ENCODE measurements around the gene CAMKK1. TPM values are rescaled to one million over a fixed set of nuclear protein-coding genes. Genes with fewer than 3 reads are reported as not detected.
"Not testable (repeated sequence)": the region's sequence is repeated elsewhere in the genome, so short reads cannot be mapped to it uniquely, and the experiment has no call there.

The CAMKK1 gene
- total RNA-seq, 1 donor from 2014 or later = 6.1 TPM

GRCh38 chr17:3845621-3846436 lies 47.0 kb downstream of the CAMKK1 start, which contains the start of gene NCBP3:
Gene NCBP3 (minus strand): TSS chr17:3846246. CDS start chr17:3846223, 23 bp downstream.
- peak; percentile 90 for DNase-seq

GRCh38 chr17:3845291-3845620 lies 47.6 kb downstream of the CAMKK1 start:
- DNase-seq = no peak

- DNase-seq = not testable (repeated sequence)
These were observed 48.3 kb downstream of the CAMKK1 start for GRCh38 chr17:3844556-3844955.

- no peak for DNase-seq
These were observed 48.8 kb downstream of the CAMKK1 start for GRCh38 chr17:3843935-3844516.

- no peak for DNase-seq
These were observed 54.6 kb downstream of the CAMKK1 start for GRCh38 chr17:3838206-3838605.

- no peak for DNase-seq
These were observed 56.3 kb downstream of the CAMKK1 start for GRCh38 chr17:3836551-3836950.

- DNase-seq = no peak
These were observed 57.2 kb downstream of the CAMKK1 start for GRCh38 chr17:3835410-3836229.

- no peak for DNase-seq
These were observed 58.0 kb downstream of the CAMKK1 start for GRCh38 chr17:3834811-3835210.

GRCh38 chr17:3828852-3829232 lies 64.0 kb downstream of the CAMKK1 start:
- DNase-seq = no peak

GRCh38 chr17:3828151-3828851 lies 64.6 kb downstream of the CAMKK1 start:
- DNase-seq = no peak

- no peak for DNase-seq
These were observed 65.6 kb downstream of the CAMKK1 start for GRCh38 chr17:3827124-3827773.

GRCh38 chr17:3826191-3826590 lies 66.7 kb downstream of the CAMKK1 start:
- no peak for DNase-seq

- no peak for DNase-seq
These were observed 71.8 kb downstream of the CAMKK1 start for GRCh38 chr17:3821101-3821500.

GRCh38 chr17:3818786-3819185 lies 74.1 kb downstream of the CAMKK1 start:
- DNase-seq = no peak

GRCh38 chr17:3817851-3818605 lies 74.8 kb downstream of the CAMKK1 start:
- no peak for DNase-seq

GRCh38 chr17:3815925-3816324 lies 76.9 kb downstream of the CAMKK1 start:
- no peak for DNase-seq

- DNase-seq = no peak
These were observed 77.7 kb downstream of the CAMKK1 start for GRCh38 chr17:3815122-3815521.

GRCh38 chr17:3814361-3814760 lies 78.5 kb downstream of the CAMKK1 start:
- no peak for DNase-seq

GRCh38 chr17:3813171-3813570 lies 79.7 kb downstream of the CAMKK1 start:
- no peak for DNase-seq

GRCh38 chr17:3812771-3813170 lies 80.1 kb downstream of the CAMKK1 start:
- no peak for DNase-seq

- no peak for DNase-seq
These were observed 80.6 kb downstream of the CAMKK1 start for GRCh38 chr17:3812284-3812683.
